DMS79 (cell line): ENCODE measurements around the gene CNTNAP5.
A peak's percentile ranks its signal among the peaks of the same experiment; 100 is the strongest.

Experiments used
- DNase-seq: peaks from one replicate; lab custom pipeline; 2025; lab: John Stamatoyannopoulos, UW

The CNTNAP5 gene

GRCh38 chr2:124153713-124154112, 128.6 kb downstream of the CNTNAP5 start:
- no peak for DNase-seq

- no peak for DNase-seq
Measured at GRCh38 chr2:124159166-124159565, 134.1 kb downstream of the CNTNAP5 start.

- DNase-seq = no peak
Measured at GRCh38 chr2:124161542-124161941, 136.5 kb downstream of the CNTNAP5 start.

DNA sequence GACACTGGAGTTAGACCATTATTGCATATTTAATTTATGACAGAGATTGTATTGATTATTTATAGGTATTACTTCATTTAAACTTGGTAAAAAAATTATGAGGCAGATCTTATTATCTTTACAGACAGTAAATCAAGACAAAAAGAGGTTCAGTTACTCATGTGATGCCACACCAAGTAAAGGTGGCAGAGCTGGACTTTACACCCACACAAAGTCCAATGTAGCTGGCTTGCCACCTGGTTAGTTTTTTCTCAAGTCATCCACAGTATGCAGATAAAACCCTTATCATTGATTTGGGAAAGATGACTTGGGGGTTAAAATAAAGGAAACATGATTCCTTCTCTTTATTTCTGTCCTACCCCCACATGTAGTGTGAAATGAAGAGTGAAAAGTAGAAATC, 137.2 kb downstream of the CNTNAP5 start:
- DNase-seq = no peak

GRCh38 chr2:124163840-124164239, 138.8 kb downstream of the CNTNAP5 start:
- DNase-seq = no peak

DNA sequence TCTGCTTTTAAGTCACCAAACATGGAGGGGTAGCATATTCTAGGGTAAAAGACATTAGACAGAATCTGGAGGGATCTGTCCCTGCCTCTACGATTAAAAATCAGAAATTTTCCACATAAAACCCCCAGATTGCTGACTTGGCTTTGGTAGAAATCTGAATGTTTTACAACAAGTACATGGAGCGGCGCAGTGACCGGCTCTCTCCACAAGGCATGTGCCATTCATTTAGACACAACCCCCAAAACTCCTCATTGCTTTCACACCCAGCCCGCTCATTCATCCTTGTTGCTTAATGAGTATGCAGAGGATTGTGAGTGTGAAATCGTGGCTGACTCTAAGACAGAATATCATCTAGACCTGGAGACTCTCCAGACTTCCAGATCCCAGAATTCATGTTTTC, 140.6 kb downstream of the CNTNAP5 start:
- no peak for DNase-seq

DNA sequence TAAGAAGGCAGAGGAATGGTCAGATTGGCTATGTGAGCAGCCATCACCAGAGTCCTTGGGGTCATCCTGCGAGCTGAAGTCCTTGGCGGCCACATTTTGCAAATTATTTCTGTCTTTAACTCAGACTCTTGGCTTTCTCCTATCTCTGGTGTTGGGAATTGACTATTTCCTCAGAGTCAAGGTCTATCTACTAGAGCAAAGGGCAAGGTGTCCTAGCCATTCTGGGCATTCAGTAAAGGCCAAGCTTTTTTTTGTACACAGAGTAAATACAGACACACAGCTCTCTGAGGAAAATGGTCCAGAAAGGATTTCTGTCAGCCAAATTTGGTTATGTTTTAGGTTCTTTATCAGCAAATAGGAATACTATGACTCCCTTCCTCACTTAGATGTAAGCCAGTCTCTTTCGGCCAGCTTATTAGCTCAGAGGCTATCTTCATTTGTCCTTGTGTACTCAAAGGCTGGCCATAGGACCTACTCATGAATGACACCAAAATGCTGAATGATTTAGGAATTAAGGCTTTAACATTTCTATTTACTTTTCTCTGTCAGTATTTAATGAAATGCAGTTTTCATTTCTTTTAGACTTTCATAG, 146.5 kb downstream of the CNTNAP5 start:
- no peak for DNase-seq

- DNase-seq = no peak
Measured at GRCh38 chr2:124178719-124179118, 153.6 kb downstream of the CNTNAP5 start.

GRCh38 chr2:124180635-124181034, 155.5 kb downstream of the CNTNAP5 start:
- DNase-seq = no peak

DNA sequence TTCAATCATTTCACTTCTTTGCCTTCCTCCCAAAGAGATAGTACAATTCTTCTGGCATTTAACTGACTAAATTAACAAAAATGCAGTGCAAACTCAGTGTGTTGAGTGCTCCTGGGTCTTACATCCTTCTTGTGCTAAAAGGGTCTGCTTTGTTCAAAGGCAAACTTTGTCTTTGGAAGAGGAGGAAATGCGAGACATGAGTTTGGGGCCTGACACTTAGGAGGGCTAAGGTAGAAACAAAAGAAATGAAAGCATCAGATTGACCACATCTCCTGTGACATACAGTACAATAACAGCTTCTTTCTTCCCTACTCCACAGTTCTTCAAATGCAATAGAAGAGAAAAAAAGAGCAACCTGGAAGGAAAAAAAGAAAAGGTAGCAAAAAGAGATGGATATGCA, 161.7 kb downstream of the CNTNAP5 start:
- no peak for DNase-seq

GRCh38 chr2:124187948-124188347, 162.9 kb downstream of the CNTNAP5 start:
- no peak for DNase-seq

DNA sequence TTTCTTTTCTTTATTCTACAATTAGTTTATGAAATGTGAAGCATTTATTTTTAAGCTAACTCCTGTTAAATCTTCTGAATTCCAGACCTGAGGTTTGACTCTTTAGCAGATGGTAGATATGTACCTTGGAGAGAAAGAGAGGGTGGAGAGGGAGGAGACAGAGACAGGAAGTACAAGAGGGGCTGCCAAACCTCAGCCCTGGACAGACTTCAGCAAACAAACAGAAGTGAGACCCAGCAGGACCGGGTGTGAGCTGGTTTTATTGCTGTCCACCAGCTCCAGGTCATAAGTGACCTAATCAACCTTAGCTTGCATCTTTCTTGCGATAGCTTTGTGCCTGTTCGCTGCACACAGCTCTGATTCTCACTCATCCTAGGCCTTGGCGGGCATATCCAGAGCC, 168.6 kb downstream of the CNTNAP5 start:
- DNase-seq = no peak

DNA sequence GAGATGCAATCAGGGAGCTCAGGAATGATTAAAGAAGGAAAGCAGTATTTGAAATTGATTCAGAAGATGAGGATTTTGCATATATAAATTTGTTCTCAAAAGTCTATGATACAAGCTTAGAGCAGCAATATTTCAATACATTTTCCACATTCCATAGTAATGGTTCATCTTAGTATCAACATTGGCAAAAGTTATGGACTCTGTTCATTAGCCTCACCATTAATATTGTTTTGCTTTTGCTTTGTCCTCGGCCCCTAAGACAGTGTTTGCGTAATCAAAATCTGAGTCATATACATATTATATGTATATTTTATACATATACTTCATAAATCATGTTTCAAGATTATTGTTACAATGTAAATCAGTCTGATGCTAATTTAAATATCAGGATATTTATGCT, 176.6 kb downstream of the CNTNAP5 start:
- DNase-seq = no peak

- DNase-seq = no peak
Measured at GRCh38 chr2:124209441-124209840, 184.4 kb downstream of the CNTNAP5 start.

DNA sequence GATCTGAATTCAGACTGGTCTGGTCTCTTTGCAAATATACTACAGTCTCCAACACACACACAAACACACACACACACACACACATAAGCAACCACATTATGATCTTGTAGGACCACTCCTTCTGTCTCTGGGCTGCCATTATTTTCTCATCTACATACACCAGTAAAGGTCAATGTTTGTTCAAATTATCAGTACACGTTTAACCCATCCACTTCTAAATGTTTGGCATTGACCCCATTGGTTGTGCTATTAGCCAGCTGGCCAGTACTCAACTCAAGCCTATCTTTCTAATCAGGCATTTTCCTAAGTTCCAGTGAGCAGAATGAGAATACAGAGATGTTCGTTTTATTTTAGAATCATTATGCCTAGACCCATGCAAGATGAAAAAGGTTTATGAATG, 186.4 kb downstream of the CNTNAP5 start:
- DNase-seq = no peak

- no peak for DNase-seq
Measured at GRCh38 chr2:124213977-124214587, 189.0 kb downstream of the CNTNAP5 start.

- no peak for DNase-seq
Measured at GRCh38 chr2:124246170-124246569, 221.1 kb downstream of the CNTNAP5 start.

GRCh38 chr2:124248386-124248785, 223.3 kb downstream of the CNTNAP5 start:
- DNase-seq = no peak

DNA sequence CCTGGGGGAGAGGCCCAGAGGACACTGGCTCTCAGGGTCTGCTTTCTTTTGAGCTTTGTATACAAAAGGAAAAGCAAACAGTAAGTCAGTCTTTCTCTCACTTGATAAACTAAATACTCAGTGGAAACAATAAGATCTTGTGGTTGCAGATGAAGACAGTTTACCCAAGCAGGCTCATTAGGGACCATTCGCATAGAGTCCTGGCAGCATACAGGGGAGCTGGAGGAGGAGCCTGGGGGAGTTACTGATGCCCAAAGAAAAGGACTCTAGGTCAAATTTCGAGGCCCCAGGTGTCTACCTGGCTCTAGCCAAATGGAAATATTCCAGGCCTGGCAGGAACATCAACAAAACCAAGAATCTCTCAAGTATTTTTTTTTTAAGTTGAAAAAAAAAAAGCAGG, 225.3 kb downstream of the CNTNAP5 start:
- peak; percentile 85 for DNase-seq

DNA sequence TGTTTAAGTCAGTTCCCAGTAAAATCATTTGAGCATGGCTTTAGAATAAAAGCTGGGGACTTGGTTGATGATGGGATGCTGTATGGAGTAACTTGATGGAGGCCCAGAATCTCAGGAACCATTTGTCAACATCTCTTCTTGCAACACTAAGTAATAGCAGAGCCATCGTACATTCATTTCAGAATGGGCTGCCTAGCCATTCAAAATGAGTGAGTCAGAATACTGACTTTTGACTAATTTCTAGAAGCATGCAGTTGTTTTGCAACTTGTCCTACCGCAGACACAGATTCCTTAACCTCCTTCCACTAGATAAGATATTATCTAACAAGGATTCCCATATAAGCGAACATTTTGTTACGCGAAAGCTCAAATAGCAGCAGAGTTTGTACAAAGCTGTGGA, 229.5 kb downstream of the CNTNAP5 start:
- DNase-seq = no peak

DNA sequence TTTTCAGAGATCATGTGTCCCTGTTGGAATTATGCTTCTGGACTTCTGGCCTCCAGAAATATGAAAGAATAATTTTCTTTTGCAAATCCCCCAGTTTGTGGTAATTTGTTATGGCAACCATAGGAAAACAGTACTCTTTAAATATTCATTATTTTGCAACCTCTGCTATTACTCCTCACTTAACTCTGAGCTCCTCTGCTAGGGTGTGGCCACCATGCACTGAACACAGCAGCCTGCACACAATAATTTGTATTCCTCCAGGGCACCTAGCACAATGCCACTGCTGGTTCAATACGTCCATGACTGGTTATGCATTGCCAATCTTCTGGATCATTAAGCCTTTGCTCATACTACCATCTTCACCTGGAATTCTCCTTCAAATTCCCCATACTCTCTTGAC, 232.0 kb downstream of the CNTNAP5 start:
- DNase-seq = no peak

DNA sequence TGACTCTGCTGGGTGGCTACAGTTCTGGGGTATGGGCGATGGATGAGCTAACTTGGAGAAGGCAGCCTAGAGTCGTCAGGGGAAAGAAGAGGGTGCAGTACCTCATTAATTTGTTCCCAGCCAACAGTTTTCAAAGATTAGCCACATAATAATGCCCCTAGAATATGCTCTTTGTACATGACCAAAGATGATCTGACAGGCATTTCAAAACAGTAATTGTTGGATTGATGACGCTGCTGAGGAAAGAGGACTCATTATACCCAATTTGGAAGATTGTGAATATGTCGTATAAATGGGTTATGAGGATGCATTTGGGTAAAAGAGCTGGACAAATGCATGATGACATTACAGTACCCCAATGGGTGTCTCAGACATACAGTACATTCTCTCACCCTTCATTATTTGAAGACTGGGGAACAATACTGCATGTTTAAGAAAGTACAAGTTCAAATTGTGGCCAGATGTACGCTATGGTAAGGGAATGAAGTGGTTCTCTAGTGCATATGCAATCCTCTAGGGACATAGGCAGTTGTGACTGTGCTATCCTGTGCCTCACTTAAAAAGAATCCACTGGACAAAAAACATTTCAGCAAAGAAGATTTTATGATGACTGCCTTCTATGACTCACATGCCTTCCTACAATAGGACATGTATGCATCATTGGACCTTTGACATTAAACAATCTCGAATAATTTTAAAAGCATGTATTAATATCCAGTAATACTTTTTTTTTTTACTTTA, 233.2 kb downstream of the CNTNAP5 start:
- no peak for DNase-seq

- DNase-seq = no peak
Measured at GRCh38 chr2:124261456-124261855, 236.4 kb downstream of the CNTNAP5 start.
